Mesodermal cell (in vitro differentiated cells): ENCODE data around the gene ADGRB3.
A peak's percentile ranks its signal among the peaks of the same experiment; 100 is the strongest.

Source experiments
- H3K27ac ChIP-seq: 2 replicates; pipeline ENCODE4 v1.7.0; 2013; ENCODE audit warnings: mild to moderate bottlenecking, low read depth, low read length, moderate library complexity; ENCODE audit not compliant: severe bottlenecking
- H3K36me3 ChIP-seq: 2 replicates; pipeline ENCODE4 v1.7.1; 2013; ENCODE audit warnings: mild to moderate bottlenecking, low read length, moderate library complexity; ENCODE audit not compliant: control insufficient read depth, insufficient read depth
- H3K4me1 ChIP-seq: one replicate; pipeline ENCODE4 v1.7.1; 2013; ENCODE audit warnings: mild to moderate bottlenecking, low read length; ENCODE audit not compliant: insufficient read depth, control insufficient read depth, poor library complexity, severe bottlenecking
- H3K4me3 ChIP-seq: 2 replicates; pipeline ENCODE4 v1.7.0; 2013; ENCODE audit warnings: low read length, control low read depth, mild to moderate bottlenecking; ENCODE audit not compliant: insufficient read depth, poor library complexity, severe bottlenecking; ENCODE audit errors: extremely low read depth
- H3K9me3 ChIP-seq: 2 replicates; pipeline ENCODE4 v1.7.1; 2013; ENCODE audit warnings: mild to moderate bottlenecking, low read length, moderate library complexity; ENCODE audit not compliant: control insufficient read depth
- WGBS, 2 experiments: methylation state at CpG; one replicate each; pipeline ENCODE4 v1.1.5; 2013; ENCODE audit warnings: missing lambda C conversion rate in 2 of 2; ENCODE audit not compliant: insufficient coverage in 2 of 2; 5-methylcytosine and 5-hydroxymethylcytosine counted together

ADGRB3 gene

GRCh38 chr6:68635706-68636513 lies 828 bp downstream of the ADGRB3 start:
- 1% methylated on average over 14 to 16 of the region's 24 CpGs for WGBS, 2 experiments
- no peaks in the 10 kb centered on the region for H3K9me3 ChIP-seq
- H3K4me1 ChIP-seq: peaks cover 3% of the 10 kb centered on the region
- H3K27ac ChIP-seq: no peak overlapping the region
- H3K4me3 ChIP-seq: peak overlapping the region; percentile 55
- no peaks in the 10 kb centered on the region for H3K36me3 ChIP-seq

- 56 to 67% methylated on average over 3 of the region's 5 CpGs for WGBS, 2 experiments
- H3K4me3 ChIP-seq: peak overlapping the region; percentile 55
- H3K4me1 ChIP-seq: peaks cover 3% of the 10 kb centered on the region
- H3K27ac ChIP-seq: no peak overlapping the region
- no peaks in the 10 kb centered on the region for H3K36me3 ChIP-seq
- H3K9me3 ChIP-seq: no peaks in the 10 kb centered on the region
Observed at GRCh38 chr6:68636666-68637065, 1.6 kb downstream of the ADGRB3 start.

GRCh38 chr6:68637071-68637470 lies 2.0 kb downstream of the ADGRB3 start:
- Histone ChIP-seq H3K9me3 (no peaks in the 10 kb centered on the region), H3K4me3 (no peak overlapping the region), H3K27ac (no peak overlapping the region), H3K36me3 (no peaks in the 10 kb centered on the region), H3K4me1 (peaks cover 3% of the 10 kb centered on the region)
- WGBS, 2 experiments: no CpG with 5 or more reads among the region's 2 CpGs

GRCh38 chr6:68637782-68638181 lies 2.7 kb downstream of the ADGRB3 start:
- Histone ChIP-seq H3K4me3 (no peak overlapping the region), H3K27ac (no peak overlapping the region), H3K36me3 (no peaks in the 10 kb centered on the region), H3K9me3 (no peaks in the 10 kb centered on the region), H3K4me1 (peaks cover 3% of the 10 kb centered on the region)
- WGBS, 2 experiments: no CpG with 5 or more reads among the region's 1 CpG

- no peak overlapping the region for H3K27ac ChIP-seq
- H3K4me3 ChIP-seq: no peak overlapping the region
- H3K4me1 ChIP-seq: peaks cover 3% of the 10 kb centered on the region
- no CpG with 5 or more reads among the region's 11 CpGs for WGBS, 2 experiments
- no peaks in the 10 kb centered on the region for H3K36me3 ChIP-seq
- no peaks in the 10 kb centered on the region for H3K9me3 ChIP-seq
Observed at GRCh38 chr6:68638230-68638900, 3.3 kb downstream of the ADGRB3 start.

- Histone ChIP-seq H3K9me3 (no peaks in the 10 kb centered on the region), H3K4me1 (no peaks in the 10 kb centered on the region), H3K4me3 (no peak overlapping the region), H3K27ac (no peak overlapping the region), H3K36me3 (no peaks in the 10 kb centered on the region)
- WGBS, 2 experiments: 8 to 52% methylated on average over 2 to 5 of the region's 7 CpGs
Observed at GRCh38 chr6:68639211-68639610, 4.1 kb downstream of the ADGRB3 start.

GRCh38 chr6:68639826-68640490 lies 4.9 kb downstream of the ADGRB3 start:
- Histone ChIP-seq H3K27ac (no peak overlapping the region), H3K4me3 (peak overlapping the region; percentile 6), H3K36me3 (no peaks in the 10 kb centered on the region), H3K4me1 (no peaks in the 10 kb centered on the region), H3K9me3 (no peaks in the 10 kb centered on the region)
- WGBS, 2 experiments: 13 to 17% methylated on average over 6 to 7 of the region's 13 CpGs

GRCh38 chr6:68640491-68640835 lies 5.4 kb downstream of the ADGRB3 start:
- H3K27ac ChIP-seq: no peak overlapping the region
- no peaks in the 10 kb centered on the region for H3K36me3 ChIP-seq
- H3K4me1 ChIP-seq: no peaks in the 10 kb centered on the region
- H3K4me3 ChIP-seq: no peak overlapping the region
- WGBS, 2 experiments: 15 to 25% methylated on average over 2 of the region's 3 CpGs
- H3K9me3 ChIP-seq: no peaks in the 10 kb centered on the region

GRCh38 chr6:68641172-68641571 lies 6.1 kb downstream of the ADGRB3 start:
- Histone ChIP-seq H3K27ac (no peak overlapping the region), H3K4me3 (no peak overlapping the region), H3K9me3 (no peaks in the 10 kb centered on the region), H3K36me3 (no peaks in the 10 kb centered on the region), H3K4me1 (no peaks in the 10 kb centered on the region)
- WGBS, 2 experiments: 65 to 78% methylated on average over 2 of the region's 2 CpGs

- H3K36me3 ChIP-seq: no peaks in the 10 kb centered on the region
- no peak overlapping the region for H3K4me3 ChIP-seq
- no peaks in the 10 kb centered on the region for H3K4me1 ChIP-seq
- no peaks in the 10 kb centered on the region for H3K9me3 ChIP-seq
- H3K27ac ChIP-seq: no peak overlapping the region
Observed at GRCh38 chr6:68642081-68642480, 7.0 kb downstream of the ADGRB3 start.

- Histone ChIP-seq H3K27ac (no peak overlapping the region), H3K4me1 (no peaks in the 10 kb centered on the region), H3K36me3 (no peaks in the 10 kb centered on the region), H3K4me3 (no peak overlapping the region), H3K9me3 (no peaks in the 10 kb centered on the region)
- WGBS, 2 experiments: no CpG with 5 or more reads among the region's 1 CpG
Observed at GRCh38 chr6:68642977-68643376, 7.9 kb downstream of the ADGRB3 start.
